Activated CD4-positive, alpha-beta T cell treated with anti-CD3 and anti-CD28 coated beads, Interleukin-10, Interleukin-2, amounts not matched to agents 100 ng/mL and 50 ng/mL, durations not matched to agents 16 hours and 8 hours (primary cell): Measurements from ENCODE around the gene PRKAG1.

Experiments
- DNase-seq: peaks from one replicate; pipeline ENCODE4 v3.0.0-alpha.2; 2020

PRKAG1 gene

GRCh38 chr12:48961331-48961730, 57.2 kb downstream of the PRKAG1 start:
- DNase-seq = no peak

GRCh38 chr12:48960834-48961233, 57.7 kb downstream of the PRKAG1 start:
- DNase-seq = no peak

- DNase-seq = no peak
These were observed 60.6 kb downstream of the PRKAG1 start for GRCh38 chr12:48958049-48958388.

DNA sequence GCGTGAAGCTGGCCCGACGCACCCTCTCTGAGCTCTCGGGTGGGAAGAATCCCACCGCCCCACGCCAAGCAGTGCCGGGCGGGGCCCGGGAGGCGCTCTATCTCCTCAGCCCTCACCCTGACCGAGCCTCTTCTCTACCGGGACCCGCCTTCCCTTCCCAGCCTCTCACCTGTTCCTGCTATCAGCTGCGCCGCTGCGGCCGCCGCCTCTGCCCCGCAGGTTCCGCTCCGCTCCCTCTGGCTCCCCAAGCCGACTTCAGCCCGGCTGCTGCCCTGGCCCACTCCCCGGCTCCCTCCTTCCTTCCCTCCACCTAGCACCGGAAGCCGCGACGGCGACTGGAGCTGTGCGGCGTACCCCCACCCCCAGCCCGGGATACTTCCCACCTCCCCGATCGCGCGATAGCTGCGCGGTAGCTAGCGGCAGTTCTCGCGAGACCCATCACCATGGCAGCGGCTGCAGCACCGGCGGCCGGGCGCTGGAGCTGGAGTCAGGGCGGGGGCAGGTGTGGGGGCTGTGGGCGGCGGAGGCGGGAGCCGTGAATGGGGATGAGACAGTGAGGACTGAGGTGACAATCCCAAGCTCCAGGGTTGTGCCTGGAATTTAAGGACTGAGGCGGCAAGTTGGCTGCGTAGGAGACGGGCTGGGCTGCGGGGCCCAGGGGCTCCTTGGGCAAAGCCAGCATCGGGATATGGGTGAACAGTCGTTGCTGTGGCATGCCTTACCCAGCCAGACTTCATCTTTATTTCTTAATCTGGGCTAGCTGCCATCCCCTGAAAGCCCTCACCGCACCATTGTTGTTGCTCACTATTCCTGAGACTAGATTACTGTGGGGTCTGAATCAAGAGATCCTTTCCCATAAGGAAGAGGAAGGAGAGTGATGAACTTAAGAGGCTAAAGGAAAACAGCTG, 61.2 kb downstream of the PRKAG1 start, which contains the start of gene ARF3:
TSS of gene ARF3 (minus strand) at position 347 of the 908 bp plus-strand sequence. CDS start 16,392 bp downstream, outside the sequence.
- DNase-seq = peak; percentile 97

DNA sequence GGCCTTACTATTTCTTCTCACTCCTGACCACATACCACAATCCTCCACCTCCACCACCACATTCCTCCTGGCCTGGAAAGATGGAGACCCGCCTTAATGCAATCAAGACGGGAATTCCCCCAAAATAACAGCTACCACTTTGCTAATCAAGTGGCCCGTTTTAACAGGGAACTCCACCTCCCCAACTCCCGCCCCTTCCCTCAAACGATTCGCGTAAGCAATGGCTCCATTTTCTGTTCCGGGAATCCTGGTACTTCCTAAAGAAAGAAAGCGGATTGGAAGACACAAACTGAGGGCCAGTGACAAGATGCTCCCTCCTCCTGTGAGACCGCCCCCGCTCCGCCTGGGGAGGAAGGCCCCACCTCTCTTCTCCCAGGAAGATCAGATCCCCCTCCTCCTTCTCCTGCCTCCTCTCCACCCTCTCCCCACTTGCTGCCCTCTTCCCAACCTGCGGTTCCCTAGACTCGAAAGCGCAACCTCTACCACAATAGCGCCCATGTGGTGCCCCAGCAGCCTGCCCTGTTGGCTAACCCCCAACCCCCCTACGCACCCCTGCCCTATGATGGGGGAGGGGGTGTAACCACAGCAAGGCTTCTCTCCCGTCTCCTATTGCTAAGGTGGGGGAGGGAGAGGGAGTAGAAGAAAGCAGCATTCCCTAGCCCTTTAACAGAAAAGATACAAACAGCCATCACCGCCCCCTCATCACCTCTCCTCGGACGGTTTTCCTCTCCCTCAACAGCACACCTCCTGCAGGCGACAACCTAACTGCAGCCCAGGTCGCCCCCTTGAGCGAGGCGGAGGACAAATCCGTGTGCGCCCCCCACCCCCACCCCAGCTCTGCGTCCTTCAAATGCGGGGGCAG, 62.1 kb downstream of the PRKAG1 start:
- DNase-seq = peak; percentile 51

GRCh38 chr12:48954841-48955501, 63.6 kb downstream of the PRKAG1 start:
- DNase-seq = no peak

DNA sequence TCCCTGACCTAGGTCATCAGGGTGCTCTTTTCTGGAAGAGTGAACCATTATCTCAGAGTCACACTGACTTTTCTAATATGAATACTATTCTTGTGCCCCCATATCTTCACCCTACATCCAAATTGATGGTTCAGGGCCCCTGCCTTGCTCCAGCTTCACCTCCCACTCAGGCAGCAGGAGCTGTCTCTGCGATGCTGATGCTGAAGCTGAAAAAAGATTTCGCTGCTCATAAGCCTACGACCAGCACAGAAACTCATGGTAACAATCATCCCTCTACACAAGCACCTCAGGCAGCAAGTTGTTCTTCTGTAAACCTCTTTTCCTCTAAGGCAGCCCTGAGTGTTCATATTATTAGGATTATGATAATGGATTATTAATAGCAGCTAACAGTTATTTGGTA, 64.5 kb downstream of the PRKAG1 start:
- no peak for DNase-seq

GRCh38 chr12:48952691-48953090, 65.9 kb downstream of the PRKAG1 start:
- no peak for DNase-seq
